Right lobe of liver (tissue), 6 donors: ENCODE results near the gene ARFGAP2. TPM values are rescaled to one million over a fixed set of nuclear protein-coding genes. Genes with fewer than 3 reads are reported as not detected.
"Not testable (repeated sequence)": the region's sequence is repeated elsewhere in the genome, so short reads cannot be mapped to it uniquely, and the experiment has no call there.

ENCODE experiments used
- ATAC-seq, 4 donors: fragments of 200-7000 bp; cut with Tn5 transposase; one replicate each; pipeline ENCODE4 v1.9.1; 2020; ENCODE audit warnings: mild to moderate bottlenecking in 4 of 4, moderate library complexity in 4 of 4
- DNase-seq, 3 donors: peaks; one replicate each; pipeline ENCODE4 v3.0.0-alpha.2; 2020
- H3K27ac ChIP-seq, 3 donors: fragments of 200-600 bp; one replicate each; pipeline ENCODE4 v1.8.0; 2022
- H3K27me3 ChIP-seq, 2 donors: fragments of 200-600 bp; one replicate each; pipeline ENCODE4 v1.8.0; 2022
- H3K36me3 ChIP-seq, 4 donors: fragments of 200-600 bp; sonication (generic) in 1 of 4; one replicate each; pipeline versions ENCODE4 v1.5.1 to v1.8.0; 2017 to 2022; ENCODE audit warnings: control low read depth in 1 of 4
- H3K4me1 ChIP-seq, 4 donors: fragments of 200-600 bp; sonication (generic) in 1 of 4; one replicate each; pipeline versions ENCODE4 v1.5.1 to v1.8.0; 2017 to 2022; ENCODE audit warnings: control low read depth in 1 of 4
- H3K4me3 ChIP-seq, 3 donors: fragments of 200-600 bp; one replicate each; pipeline ENCODE4 v1.8.0; 2022
- H3K9me3 ChIP-seq, 4 donors: fragments of 200-600 bp; sonication (generic) in 1 of 4; one replicate each; pipeline versions ENCODE4 v1.5.1 to v1.8.0; 2017 to 2022; ENCODE audit warnings: control low read depth in 1 of 4
- CTCF ChIP-seq, 4 donors: fragments of 200-600 bp in 3 of 4; fragments of 450-650 bp in 1 of 4; IDR thresholded peaks; one replicate each; pipeline versions ENCODE4 v1.5.1 to v1.8.0; 2016 to 2022; ENCODE audit warnings: antibody characterized with exemption in 4 of 4, mild to moderate bottlenecking in 2 of 4
- POLR2A ChIP-seq: fragments of 450-650 bp; IDR thresholded peaks from one replicate; pipeline ENCODE4 v1.6.1; 2017; ENCODE audit warnings: antibody characterized with exemption, mild to moderate bottlenecking
- WGBS: methylation state at CpG from one replicate; pipeline ENCODE4 v1.1.6; 2018; ENCODE audit warnings: low coverage, low lambda C conversion rate; ENCODE audit not compliant: insufficient coverage; ENCODE audit errors: missing lambda C conversion rate; 5-methylcytosine and 5-hydroxymethylcytosine counted together
- intact Hi-C, 2 donors: fragments of 100-400 bp; cut with DNase I; formaldehyde crosslinking; loops; one replicate each; pipeline versions ENCODE4 v1.11.2 to v1.14.1; 2022
- total RNA-seq, 6 experiments: library from RNA; depleted of rRNA in 2 of 6; stranded (reverse); fragments of >200 nt in 2 of 6; fragmentation: NEBNext Ultra II Directional in 3 of 6; extraction: Animal tissue kit (Norgen Biotek cat#: 25700) in 3 of 6; gene quantifications; one replicate each; pipeline versions ENCODE4 v1.1.0 to v1.2.4, GENCODE V29; 2016 to 2023
- donor health status: DM: no; HTN: yes; CAD: no.
- donor health status: DM: no; HTN: no; CAD: no.
- donor health status: DM: no; HTN: no; CAD: no.
- donor health status: DM: no; HTN: yes; CAD: no.
- donor health status: DM: no; HTN: yes; CAD: no.

Gene ARFGAP2
- total RNA-seq, 6 experiments from 2014 or later: 37.7 to 64.4 (median 62.1) TPM

DNA sequence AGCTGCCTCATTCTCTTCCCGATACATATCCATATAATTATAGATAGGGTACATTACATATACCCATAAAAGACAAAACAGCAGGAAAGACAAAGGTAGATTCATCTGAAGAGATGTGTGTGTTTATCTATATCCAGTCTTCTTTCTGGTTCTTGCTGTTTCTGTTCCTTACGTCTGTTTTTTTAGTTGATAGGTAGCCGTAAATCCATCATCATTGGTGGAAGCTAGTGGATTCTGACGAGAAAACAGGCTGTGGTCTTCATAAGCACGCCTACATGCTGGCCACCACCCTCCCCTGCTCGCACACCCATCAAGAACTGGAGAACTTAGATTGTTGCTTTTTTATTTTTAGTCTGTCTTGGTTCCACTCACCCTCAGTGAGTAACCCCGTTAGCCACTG is 51.6 kb downstream of the ARFGAP2 start:
- Histone ChIP-seq H3K4me3 (no peak overlapping the region), H3K27me3 (no peaks in the 10 kb centered on the region), H3K36me3 (no peaks in the 10 kb centered on the region), H3K9me3 (no peaks in the 10 kb centered on the region), H3K27ac (no peak overlapping the region), H3K4me1 (no peaks in the 10 kb centered on the region)
- DNase-seq (no peak), ATAC-seq (no peak)
- 84% methylated on average over 7 of the region's 7 CpGs for WGBS
- no peak for TF ChIP-seq CTCF (IDR thresholded peaks at IDR 0.05)
- no peak for TF ChIP-seq POLR2A
- intact Hi-C loops: no loop called here

DNA sequence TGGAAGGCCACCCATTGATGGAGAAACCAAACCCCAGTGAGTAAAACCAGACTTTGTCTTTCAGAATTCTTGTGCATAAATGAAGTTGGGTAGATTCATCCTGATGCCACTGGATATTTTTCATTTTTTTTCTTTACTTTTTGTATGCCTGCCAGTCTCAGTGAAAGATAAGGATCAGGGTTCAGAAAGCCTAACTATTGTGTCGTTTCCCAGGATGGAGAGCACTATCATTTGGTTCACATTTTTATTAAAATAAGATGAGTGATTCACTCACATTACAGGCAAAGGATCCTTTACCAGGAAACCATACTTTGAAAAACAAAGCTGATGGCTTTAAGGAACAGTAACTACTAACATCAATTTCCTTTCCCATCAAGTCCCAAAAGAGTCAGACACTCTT is 52.0 kb downstream of the ARFGAP2 start:
- H3K36me3 ChIP-seq: no peaks in the 10 kb centered on the region
- intact Hi-C loops: no loop called here
- no peak for ATAC-seq
- H3K4me1 ChIP-seq: no peaks in the 10 kb centered on the region
- TF ChIP-seq CTCF (IDR thresholded peaks at IDR 0.05): no peak
- TF ChIP-seq POLR2A: no peak
- 90% methylated on average over 1 of the region's 1 CpG for WGBS
- no peak for DNase-seq
- H3K4me3 ChIP-seq: no peak overlapping the region
- H3K27ac ChIP-seq: no peak overlapping the region
- no peaks in the 10 kb centered on the region for H3K27me3 ChIP-seq
- H3K9me3 ChIP-seq: no peaks in the 10 kb centered on the region

GRCh38 chr11:47123094-47123493 is 53.6 kb downstream of the ARFGAP2 start:
- 90% methylated on average over 2 of the region's 2 CpGs for WGBS
- no peak overlapping the region for H3K27ac ChIP-seq
- H3K36me3 ChIP-seq: no peaks in the 10 kb centered on the region
- no peaks in the 10 kb centered on the region for H3K27me3 ChIP-seq
- H3K4me3 ChIP-seq: no peak overlapping the region
- no peak for DNase-seq
- H3K4me1 ChIP-seq: no peaks in the 10 kb centered on the region
- no peaks in the 10 kb centered on the region for H3K9me3 ChIP-seq
- TF ChIP-seq CTCF (IDR thresholded peaks at IDR 0.05) (no peak), POLR2A (no peak)
- ATAC-seq: no peak
- intact Hi-C loops: no loop called here

DNA sequence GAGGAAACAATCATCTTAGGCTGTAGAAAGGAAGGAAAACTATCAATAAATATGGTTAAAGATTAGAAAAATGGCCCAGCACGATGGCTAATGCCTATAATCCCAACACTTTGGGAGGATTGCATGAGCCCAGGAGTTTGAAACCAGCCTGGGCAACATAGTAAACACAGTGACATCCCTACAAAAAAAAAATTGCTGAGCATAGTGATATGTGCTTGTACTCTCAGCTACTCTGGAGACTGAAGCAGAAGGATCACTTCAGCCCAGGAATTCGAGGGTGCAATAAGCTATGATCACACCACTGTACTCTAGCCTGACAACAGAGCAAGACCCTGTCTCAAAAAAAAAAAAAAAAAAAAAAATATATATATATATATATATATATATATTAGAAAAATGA is 54.9 kb downstream of the ARFGAP2 start:
- no peak for ATAC-seq
- Histone ChIP-seq H3K9me3 (no peaks in the 10 kb centered on the region), H3K4me3 (no peak overlapping the region), H3K27me3 (no peaks in the 10 kb centered on the region), H3K27ac (no peak overlapping the region), H3K4me1 (no peaks in the 10 kb centered on the region), H3K36me3 (no peaks in the 10 kb centered on the region)
- intact Hi-C loops: no loop called here
- TF ChIP-seq CTCF (IDR thresholded peaks at IDR 0.05) (no peak), POLR2A (no peak)
- no peak for DNase-seq
- WGBS: 24% methylated on average over 2 of the region's 2 CpGs

DNA sequence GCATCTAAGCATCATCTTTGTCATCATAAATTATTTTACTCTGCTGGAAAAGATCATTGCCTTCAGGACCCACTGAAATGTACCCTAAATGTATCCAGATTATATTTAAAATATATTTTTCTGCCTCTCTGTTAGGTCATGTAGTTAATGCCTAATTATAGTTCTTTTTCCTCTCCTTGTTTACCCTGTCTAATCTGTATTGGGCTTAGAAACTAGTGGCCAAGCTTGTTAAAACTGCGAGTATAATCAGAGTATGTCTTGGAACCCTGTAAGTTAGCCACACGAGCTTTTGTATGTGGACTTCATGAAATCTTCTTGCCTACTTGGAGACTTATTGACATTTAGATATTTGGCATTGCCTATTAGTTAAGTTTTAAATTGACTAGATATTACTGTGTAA is 55.6 kb downstream of the ARFGAP2 start:
- ATAC-seq (no peak), DNase-seq (no peak)
- Histone ChIP-seq H3K4me3 (no peak overlapping the region), H3K4me1 (no peaks in the 10 kb centered on the region), H3K36me3 (no peaks in the 10 kb centered on the region), H3K27ac (no peak overlapping the region), H3K9me3 (no peaks in the 10 kb centered on the region), H3K27me3 (no peaks in the 10 kb centered on the region)
- TF ChIP-seq POLR2A (no peak), CTCF (IDR thresholded peaks at IDR 0.05) (no peak)
- intact Hi-C loops: no loop called here
- 80% methylated on average over 2 of the region's 2 CpGs for WGBS

DNA sequence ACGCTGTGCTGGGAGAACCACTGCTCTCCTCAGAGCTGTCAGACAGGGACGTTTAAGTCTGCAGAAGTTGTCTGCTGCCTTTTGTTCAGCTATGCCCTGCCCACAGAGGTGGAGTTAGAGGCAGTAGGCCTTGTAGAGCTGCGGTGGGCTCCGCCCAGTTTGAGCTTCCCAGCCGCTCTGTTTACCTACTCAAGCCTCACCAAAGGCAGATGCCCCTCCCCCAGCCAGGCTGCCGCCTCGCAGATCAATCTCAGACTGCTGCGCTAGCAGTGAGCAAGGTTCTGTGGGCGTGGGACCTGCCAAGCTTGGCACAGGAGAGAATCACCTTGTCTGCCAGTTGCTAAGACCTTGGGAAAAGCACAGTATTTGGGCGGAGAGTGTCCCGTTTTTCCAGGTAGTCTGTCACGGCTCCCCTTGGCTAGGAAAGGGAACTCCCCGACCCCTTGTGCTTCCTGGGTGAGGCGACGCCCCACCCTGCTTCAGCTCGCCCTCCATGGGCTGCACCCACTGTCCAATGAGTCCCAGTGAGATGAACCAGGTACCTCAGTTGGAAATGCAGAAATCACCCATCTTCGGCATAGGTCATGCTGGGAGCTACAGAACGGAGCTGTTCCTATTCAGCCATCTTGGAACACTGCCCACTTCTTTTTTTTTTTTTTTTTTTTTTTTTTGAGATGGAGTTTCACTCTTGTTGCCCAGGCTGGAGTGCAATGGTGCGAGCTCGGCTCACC is 57.6 kb downstream of the ARFGAP2 start:
- H3K36me3 ChIP-seq, H3K4me1 ChIP-seq, H3K27me3 ChIP-seq, intact Hi-C loops, H3K27ac ChIP-seq, H3K9me3 ChIP-seq: not testable (repeated sequence)
- DNase-seq: peak; percentile 93 to 99 (median 98)
- ATAC-seq: peak; percentile 84 to 94 (median 88)
- H3K4me3 ChIP-seq: peak overlapping the region in 2 of 3 donors; percentile 15 to 31
- whole genome bisulfite sequencing: 0% methylated on average over 2 of the region's 20 CpGs
